Tibial nerve (tissue), 4 donors: Measurements from ENCODE around the gene BNC2.

Experiments
- EP300 ChIP-seq, 2 donors: sonication (generic); formaldehyde crosslinking; IDR thresholded peaks; one replicate each; pipeline ENCODE4 v1.6.1; 2017; ENCODE audit warnings: antibody characterized with exemption in 2 of 2, mild to moderate bottlenecking in 1 of 2
- POLR2A ChIP-seq, 2 donors: fragments of 450-650 bp; IDR thresholded peaks; one replicate each; pipeline ENCODE4 v1.6.1; 2017; ENCODE audit warnings: antibody characterized with exemption in 2 of 2, mild to moderate bottlenecking in 2 of 2, moderate library complexity in 2 of 2
- TF ChIP-seq, protein P1 (sequence below), 5 experiments: fragments of 200-600 bp in 3 of 5; fragments of 450-650 bp in 2 of 5; sonication (generic) in 3 of 5; IDR thresholded peaks; one replicate each; pipeline ENCODE4 v1.5.1; 2016 to 2019; ENCODE audit warnings: antibody characterized with exemption in 5 of 5, mild to moderate bottlenecking in 3 of 5, moderate library complexity in 2 of 5

DNA sequence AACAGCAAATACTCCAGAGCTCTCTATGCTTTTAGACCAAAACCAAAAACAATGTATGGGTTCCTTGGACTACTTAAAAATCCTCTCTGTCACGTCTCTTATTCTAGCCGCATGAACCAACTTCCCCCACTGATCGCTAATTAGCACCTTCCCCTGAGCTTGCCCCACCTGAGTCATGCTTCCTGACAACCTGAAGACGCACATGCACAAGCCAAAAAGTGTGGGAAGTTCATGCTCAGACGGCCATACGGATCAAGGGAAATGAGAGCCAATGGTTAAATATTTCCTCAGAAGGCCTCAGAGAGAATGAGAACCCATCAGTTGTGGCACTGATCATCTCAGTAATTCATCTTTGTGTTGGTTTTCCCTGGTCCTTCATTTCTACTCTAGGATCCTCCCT lies 199.7 kb downstream of the BNC2 start:
- TF ChIP-seq POLR2A (IDR thresholded peaks at IDR 0.05) (no peak), EP300 (IDR thresholded peaks at IDR 0.05) (no peak)
- TF ChIP-seq, protein P1, sequence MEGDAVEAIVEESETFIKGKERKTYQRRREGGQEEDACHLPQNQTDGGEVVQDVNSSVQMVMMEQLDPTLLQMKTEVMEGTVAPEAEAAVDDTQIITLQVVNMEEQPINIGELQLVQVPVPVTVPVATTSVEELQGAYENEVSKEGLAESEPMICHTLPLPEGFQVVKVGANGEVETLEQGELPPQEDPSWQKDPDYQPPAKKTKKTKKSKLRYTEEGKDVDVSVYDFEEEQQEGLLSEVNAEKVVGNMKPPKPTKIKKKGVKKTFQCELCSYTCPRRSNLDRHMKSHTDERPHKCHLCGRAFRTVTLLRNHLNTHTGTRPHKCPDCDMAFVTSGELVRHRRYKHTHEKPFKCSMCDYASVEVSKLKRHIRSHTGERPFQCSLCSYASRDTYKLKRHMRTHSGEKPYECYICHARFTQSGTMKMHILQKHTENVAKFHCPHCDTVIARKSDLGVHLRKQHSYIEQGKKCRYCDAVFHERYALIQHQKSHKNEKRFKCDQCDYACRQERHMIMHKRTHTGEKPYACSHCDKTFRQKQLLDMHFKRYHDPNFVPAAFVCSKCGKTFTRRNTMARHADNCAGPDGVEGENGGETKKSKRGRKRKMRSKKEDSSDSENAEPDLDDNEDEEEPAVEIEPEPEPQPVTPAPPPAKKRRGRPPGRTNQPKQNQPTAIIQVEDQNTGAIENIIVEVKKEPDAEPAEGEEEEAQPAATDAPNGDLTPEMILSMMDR (IDR thresholded peaks at IDR 0.05) = no peak
